HCT116 (cell line): ENCODE data around the gene GALNT7.

Experiments
- EGR1 ChIP-seq: IDR thresholded peaks from 2 replicates; pipeline ENCODE4 v1.6.1; 2012; ENCODE audit warnings: low read depth
- EZH2 ChIP-seq: fragments of 200-600 bp; sonication (generic); IDR thresholded peaks from 2 replicates; pipeline ENCODE4 v1.6.1; 2017; ENCODE audit warnings: antibody characterized with exemption, mixed run types
- FOSL1 ChIP-seq: IDR thresholded peaks from 2 replicates; pipeline ENCODE4 v1.6.1; 2012; ENCODE audit warnings: low read depth
- POLR2A ChIP-seq: IDR thresholded peaks from 2 replicates; pipeline ENCODE4 v1.7.0; 2011; ENCODE audit warnings: borderline replicate concordance; ENCODE audit not compliant: insufficient read depth, insufficient read length; ENCODE audit errors: extremely low read depth
- TF ChIP-seq, protein P1 (sequence below), 3 experiments: fragments of 200-600 bp in 1 of 3; sonication (generic) in 1 of 3; IDR thresholded peaks in 2 of 3; conservative IDR thresholded peaks in 1 of 3; 2 replicates each; pipeline ENCODE4 v1.5.1; 2012 to 2017; ENCODE audit warnings: low read depth in 2 of 3, low read length in 2 of 3, antibody characterized with exemption in 1 of 3, borderline replicate concordance in 1 of 3, control low read depth in 1 of 3, mild to moderate bottlenecking in 1 of 3, mixed read lengths in 1 of 3, mixed run types in 1 of 3, moderate library complexity in 1 of 3; ENCODE audit not compliant: insufficient read depth in 1 of 3

DNA sequence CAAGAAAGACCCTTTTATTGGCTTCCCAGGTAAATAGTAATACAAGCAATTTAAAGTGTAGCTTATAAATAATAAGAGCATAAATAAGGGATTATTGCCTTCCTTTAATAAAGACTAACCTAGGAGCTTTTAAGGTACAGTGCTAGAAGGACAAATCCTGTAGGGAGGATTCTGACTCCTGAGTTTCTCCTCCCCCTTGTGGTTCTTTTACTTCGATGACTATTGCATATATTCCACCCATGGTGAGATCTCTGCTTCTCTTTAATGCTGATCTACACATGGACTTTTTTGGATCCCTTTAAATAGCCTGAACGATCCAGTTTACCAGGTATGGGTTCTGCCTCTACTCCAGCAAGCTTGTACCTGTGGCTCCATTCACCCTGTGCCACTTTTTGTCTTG, 2.5 kb downstream of the GALNT7 start:
- TF ChIP-seq, protein P1, sequence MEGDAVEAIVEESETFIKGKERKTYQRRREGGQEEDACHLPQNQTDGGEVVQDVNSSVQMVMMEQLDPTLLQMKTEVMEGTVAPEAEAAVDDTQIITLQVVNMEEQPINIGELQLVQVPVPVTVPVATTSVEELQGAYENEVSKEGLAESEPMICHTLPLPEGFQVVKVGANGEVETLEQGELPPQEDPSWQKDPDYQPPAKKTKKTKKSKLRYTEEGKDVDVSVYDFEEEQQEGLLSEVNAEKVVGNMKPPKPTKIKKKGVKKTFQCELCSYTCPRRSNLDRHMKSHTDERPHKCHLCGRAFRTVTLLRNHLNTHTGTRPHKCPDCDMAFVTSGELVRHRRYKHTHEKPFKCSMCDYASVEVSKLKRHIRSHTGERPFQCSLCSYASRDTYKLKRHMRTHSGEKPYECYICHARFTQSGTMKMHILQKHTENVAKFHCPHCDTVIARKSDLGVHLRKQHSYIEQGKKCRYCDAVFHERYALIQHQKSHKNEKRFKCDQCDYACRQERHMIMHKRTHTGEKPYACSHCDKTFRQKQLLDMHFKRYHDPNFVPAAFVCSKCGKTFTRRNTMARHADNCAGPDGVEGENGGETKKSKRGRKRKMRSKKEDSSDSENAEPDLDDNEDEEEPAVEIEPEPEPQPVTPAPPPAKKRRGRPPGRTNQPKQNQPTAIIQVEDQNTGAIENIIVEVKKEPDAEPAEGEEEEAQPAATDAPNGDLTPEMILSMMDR (IDR thresholded peaks at IDR 0.05 in 2 of 3, conservative IDR thresholded peaks at IDR 0.05 in 1 of 3; ENCODE audit: borderline replicate concordance in 1 of 3, insufficient read depth in 1 of 3, low read depth in 2 of 3, low read length in 2 of 3), result peak in 2 of 3 experiments; percentile 28 to 29; a peak in 3 of 6 replicates
- TF ChIP-seq EGR1 (no peak), POLR2A (no peak), EZH2 (no peak), FOSL1 (no peak)
